Prostate gland (tissue), 2 donors: Measurements from ENCODE around the gene SSTR4. TPM values are rescaled to one million over a fixed set of nuclear protein-coding genes. Genes with fewer than 3 reads are reported as not detected.

Experiments used
- DNase-seq: peaks from one replicate; pipeline ENCODE4 v3.0.0-alpha.2; 2019; ENCODE audit warnings: low spot score
- H3K27ac ChIP-seq, 2 donors: fragments of 200-600 bp; sonication (generic); 2 replicates each; pipeline ENCODE4 v1.5.1; 2017 to 2019
- H3K27me3 ChIP-seq: fragments of 200-600 bp; sonication (generic); replicated peaks from 2 replicates; pipeline ENCODE4 v1.5.1; 2019; ENCODE audit not compliant: insufficient read depth
- H3K36me3 ChIP-seq, 2 donors: fragments of 200-600 bp; sonication (generic); 1 replicate in 1 of 2; 2 replicates in 1 of 2; pipeline versions ENCODE4 v1.5.1 to v1.8.1; 2017 to 2019
- H3K4me1 ChIP-seq: fragments of 200-600 bp; sonication (generic); replicated peaks from 2 replicates; pipeline ENCODE4 v1.5.1; 2019
- H3K4me3 ChIP-seq, 2 donors: fragments of 200-600 bp; sonication (generic); 2 replicates each; pipeline ENCODE4 v1.5.1; 2017 to 2019
- H3K9me3 ChIP-seq: fragments of 200-600 bp; sonication (generic); 2 replicates; pipeline ENCODE4 v1.5.1; 2017
- POLR2A ChIP-seq: fragments of 450-650 bp; IDR thresholded peaks from one replicate; pipeline ENCODE4 v1.6.1; 2016; ENCODE audit warnings: antibody characterized with exemption, mild to moderate bottlenecking
- POLR2AphosphoS5 ChIP-seq: sonication (generic); formaldehyde crosslinking; IDR thresholded peaks from one replicate; pipeline ENCODE4 v1.6.1; 2017; ENCODE audit warnings: antibody characterized with exemption
- WGBS: methylation state at CpG from one replicate; pipeline ENCODE4 v1.1.5; 2018; 5-methylcytosine and 5-hydroxymethylcytosine counted together
- intact Hi-C: fragments of 100-400 bp; cut with DNase I; formaldehyde crosslinking; loops from one replicate; pipeline ENCODE4 v1.14.2; 2022
- total RNA-seq, 2 donors: library from RNA; depleted of rRNA; stranded (reverse); fragments of >200 nt; gene quantifications; one replicate each; pipeline ENCODE4 v1.1.0, GENCODE V29; 2016
- TF ChIP-seq, protein P1 (sequence below), 4 experiments: fragments of 200-600 bp in 2 of 4; fragments of 450-650 bp in 2 of 4; sonication (generic) in 2 of 4; IDR thresholded peaks; 1 replicate in 3 of 4; 2 replicates in 1 of 4; pipeline ENCODE4 v1.5.1; 2016 to 2019; ENCODE audit warnings: antibody characterized with exemption in 4 of 4, mild to moderate bottlenecking in 2 of 4, moderate library complexity in 2 of 4

Gene SSTR4
- total RNA-seq, 2 donors from 2014 or later, result not detected

DNA sequence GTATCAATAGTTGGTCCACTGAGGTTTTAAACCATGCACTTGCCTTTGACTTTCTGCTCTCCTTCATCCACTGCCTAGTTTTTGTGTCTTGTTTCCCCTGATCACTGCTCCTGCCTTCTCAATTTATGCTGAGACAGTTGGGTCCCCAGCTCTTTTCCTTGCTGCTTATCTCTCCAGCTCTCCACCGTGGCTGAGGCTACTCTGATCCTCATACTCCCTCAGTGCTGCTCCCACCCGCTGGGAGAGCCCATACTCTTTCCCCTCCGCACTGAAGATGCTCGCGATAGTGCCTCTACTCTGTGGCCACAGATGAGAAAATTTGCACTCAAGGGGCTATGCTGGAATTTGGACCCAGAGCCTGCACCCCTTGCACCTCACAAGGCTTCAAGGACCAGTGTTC, 17.8 kb downstream of the SSTR4 start:
- intact Hi-C loops, result loop anchor here (10.0 kb wide), 2 partner anchors 292 to 358 kb away; no protein-coding TSS in a partner anchor
- TF ChIP-seq, protein P1, sequence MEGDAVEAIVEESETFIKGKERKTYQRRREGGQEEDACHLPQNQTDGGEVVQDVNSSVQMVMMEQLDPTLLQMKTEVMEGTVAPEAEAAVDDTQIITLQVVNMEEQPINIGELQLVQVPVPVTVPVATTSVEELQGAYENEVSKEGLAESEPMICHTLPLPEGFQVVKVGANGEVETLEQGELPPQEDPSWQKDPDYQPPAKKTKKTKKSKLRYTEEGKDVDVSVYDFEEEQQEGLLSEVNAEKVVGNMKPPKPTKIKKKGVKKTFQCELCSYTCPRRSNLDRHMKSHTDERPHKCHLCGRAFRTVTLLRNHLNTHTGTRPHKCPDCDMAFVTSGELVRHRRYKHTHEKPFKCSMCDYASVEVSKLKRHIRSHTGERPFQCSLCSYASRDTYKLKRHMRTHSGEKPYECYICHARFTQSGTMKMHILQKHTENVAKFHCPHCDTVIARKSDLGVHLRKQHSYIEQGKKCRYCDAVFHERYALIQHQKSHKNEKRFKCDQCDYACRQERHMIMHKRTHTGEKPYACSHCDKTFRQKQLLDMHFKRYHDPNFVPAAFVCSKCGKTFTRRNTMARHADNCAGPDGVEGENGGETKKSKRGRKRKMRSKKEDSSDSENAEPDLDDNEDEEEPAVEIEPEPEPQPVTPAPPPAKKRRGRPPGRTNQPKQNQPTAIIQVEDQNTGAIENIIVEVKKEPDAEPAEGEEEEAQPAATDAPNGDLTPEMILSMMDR (IDR thresholded peaks at IDR 0.05), result no peak
- H3K9me3 ChIP-seq, result no peaks in the 10 kb centered on the region
- no peaks in the 10 kb centered on the region for H3K4me1 ChIP-seq
- H3K4me3 ChIP-seq, result no peak overlapping the region
- H3K27me3 ChIP-seq, result no peaks in the 10 kb centered on the region
- H3K36me3 ChIP-seq, result no peaks in the 10 kb centered on the region
- 95% methylated on average over 5 of the region's 5 CpGs for WGBS
- no peak for DNase-seq
- H3K27ac ChIP-seq, result no peak overlapping the region

DNA sequence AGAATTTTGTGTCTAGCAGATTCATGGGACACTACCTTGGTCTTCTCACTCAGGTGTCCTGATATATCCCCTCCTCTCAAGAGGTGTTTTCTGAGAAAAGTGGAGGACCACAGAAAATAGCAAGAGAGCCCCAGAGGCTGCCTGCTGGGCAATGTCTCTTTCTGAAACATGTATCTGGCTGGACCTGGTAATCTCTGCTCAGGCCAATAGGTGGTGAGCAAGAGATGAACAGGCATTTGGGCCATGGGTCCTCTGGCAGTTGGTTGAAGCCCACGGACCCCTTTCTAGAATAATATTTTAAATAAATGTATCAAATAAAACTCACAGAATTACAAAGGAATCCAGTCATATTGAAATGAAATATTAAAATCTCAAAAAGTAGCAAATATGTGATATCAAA, 23.1 kb downstream of the SSTR4 start:
- no peak overlapping the region for H3K4me3 ChIP-seq
- H3K27ac ChIP-seq, result no peak overlapping the region
- DNase-seq, result no peak
- no peaks in the 10 kb centered on the region for H3K36me3 ChIP-seq
- intact Hi-C loops, result loop anchor here (10.0 kb wide), 2 partner anchors 287 to 363 kb away; no protein-coding TSS in a partner anchor
- H3K9me3 ChIP-seq, result no peaks in the 10 kb centered on the region
- WGBS, result 72% methylated on average over 1 of the region's 1 CpG
- no peaks in the 10 kb centered on the region for H3K27me3 ChIP-seq
- TF ChIP-seq POLR2AphosphoS5 (no peak), POLR2A (no peak)
- TF ChIP-seq, protein P1 (IDR thresholded peaks at IDR 0.05), result no peak
- no peaks in the 10 kb centered on the region for H3K4me1 ChIP-seq

DNA sequence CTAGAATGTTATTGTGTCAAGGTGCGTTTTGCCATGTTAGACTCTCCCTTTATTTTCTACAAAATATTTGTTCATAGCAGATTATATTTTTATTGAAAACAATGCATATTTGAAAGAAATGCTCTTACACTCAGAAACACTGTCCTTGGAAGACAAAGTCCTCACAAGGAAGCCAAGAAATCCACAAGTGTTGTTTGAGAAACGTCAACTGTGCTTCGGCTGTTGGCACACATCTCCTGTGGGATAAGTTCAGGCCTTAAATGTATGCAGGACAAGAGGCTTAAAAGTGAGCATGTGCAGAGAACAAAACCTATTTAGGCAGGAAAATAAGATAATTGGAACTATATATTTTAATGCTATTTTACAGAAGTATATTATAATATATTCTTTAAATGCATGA, 23.9 kb downstream of the SSTR4 start:
- no peak overlapping the region for H3K4me3 ChIP-seq
- H3K9me3 ChIP-seq, result no peaks in the 10 kb centered on the region
- WGBS, result 64% methylated on average over 3 of the region's 3 CpGs
- no peaks in the 10 kb centered on the region for H3K27me3 ChIP-seq
- no peaks in the 10 kb centered on the region for H3K36me3 ChIP-seq
- DNase-seq, result no peak
- TF ChIP-seq POLR2A (no peak), POLR2AphosphoS5 (no peak)
- TF ChIP-seq, protein P1 (IDR thresholded peaks at IDR 0.05), result no peak
- no peak overlapping the region for H3K27ac ChIP-seq
- H3K4me1 ChIP-seq, result no peaks in the 10 kb centered on the region
- intact Hi-C loops, result loop anchor here (10.0 kb wide), 2 partner anchors 286 to 364 kb away; no protein-coding TSS in a partner anchor

DNA sequence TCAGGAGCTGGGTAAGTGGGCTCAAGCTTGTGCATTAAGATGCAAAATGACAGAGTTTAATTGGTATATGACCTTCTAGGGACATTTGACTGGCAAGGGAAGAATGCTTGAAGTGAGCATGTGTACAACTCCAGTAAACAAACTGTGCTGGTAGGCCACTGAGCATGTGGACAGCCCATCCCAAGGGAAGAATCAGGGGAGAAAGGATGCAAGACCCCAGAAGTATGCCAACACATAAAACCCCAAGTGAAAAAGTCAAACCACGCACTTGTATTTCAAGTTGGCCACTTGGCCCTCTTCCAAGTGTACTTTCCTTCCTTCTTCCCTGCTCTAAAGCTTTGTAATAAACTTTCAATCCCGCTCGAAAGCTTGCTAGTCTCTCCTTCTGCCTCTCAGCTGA, 24.7 kb downstream of the SSTR4 start:
- Histone ChIP-seq H3K36me3 (no peaks in the 10 kb centered on the region), H3K4me3 (no peak overlapping the region), H3K4me1 (no peaks in the 10 kb centered on the region), H3K27ac (no peak overlapping the region), H3K9me3 (no peaks in the 10 kb centered on the region), H3K27me3 (no peaks in the 10 kb centered on the region)
- DNase-seq, result peak; percentile 36
- WGBS, result 18% methylated on average over 3 of the region's 3 CpGs
- intact Hi-C loops, result loop anchor here (10.0 kb wide), 2 partner anchors 285 to 365 kb away; no protein-coding TSS in a partner anchor
- TF ChIP-seq, protein P1 (IDR thresholded peaks at IDR 0.05), result no peak
- TF ChIP-seq POLR2AphosphoS5 (no peak), POLR2A (no peak)

DNA sequence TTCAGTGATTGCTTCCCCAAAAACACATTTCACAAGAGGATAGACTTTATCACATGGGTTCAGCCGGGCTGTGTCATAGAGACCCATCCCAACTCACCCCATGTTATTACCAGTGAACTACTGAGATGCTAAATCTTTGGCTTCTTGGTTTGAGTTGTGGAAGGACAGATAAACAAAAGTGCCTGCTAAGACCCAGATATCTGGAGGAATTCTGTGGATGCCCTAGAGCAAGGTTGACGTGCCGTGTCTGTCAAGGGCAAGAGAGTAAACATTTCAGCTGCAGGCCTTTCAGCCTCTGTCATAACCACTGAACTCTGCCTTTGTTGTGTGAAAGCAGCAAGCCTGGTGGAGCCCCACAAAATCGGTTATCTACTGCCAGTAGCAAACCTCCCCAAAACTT, 25.5 kb downstream of the SSTR4 start:
- Histone ChIP-seq H3K27me3 (no peaks in the 10 kb centered on the region), H3K27ac (no peak overlapping the region), H3K9me3 (no peaks in the 10 kb centered on the region), H3K4me1 (no peaks in the 10 kb centered on the region), H3K4me3 (no peak overlapping the region), H3K36me3 (no peaks in the 10 kb centered on the region)
- intact Hi-C loops, result no loop called here
- no peak for DNase-seq
- TF ChIP-seq POLR2A, result no peak
- TF ChIP-seq POLR2AphosphoS5, result no peak
- TF ChIP-seq, protein P1 (IDR thresholded peaks at IDR 0.05), result no peak
- 72% methylated on average over 4 of the region's 4 CpGs for WGBS
